Loucy (cell line): ENCODE measurements around the gene FGD6.

Experiments used
- CTCF ChIP-seq: fragments of 200-600 bp; sonication (generic); conservative IDR thresholded peaks from 2 replicates; pipeline ENCODE4 v1.5.1; 2014; ENCODE audit warnings: mild to moderate bottlenecking, antibody characterized with exemption, low read length
- EZH2phosphoT487 ChIP-seq: fragments of 200-600 bp; IDR thresholded peaks from 2 replicates; pipeline ENCODE4 v1.6.1; 2018; ENCODE audit warnings: antibody characterized with exemption, mild to moderate bottlenecking, moderate library complexity, borderline replicate concordance

DNA sequence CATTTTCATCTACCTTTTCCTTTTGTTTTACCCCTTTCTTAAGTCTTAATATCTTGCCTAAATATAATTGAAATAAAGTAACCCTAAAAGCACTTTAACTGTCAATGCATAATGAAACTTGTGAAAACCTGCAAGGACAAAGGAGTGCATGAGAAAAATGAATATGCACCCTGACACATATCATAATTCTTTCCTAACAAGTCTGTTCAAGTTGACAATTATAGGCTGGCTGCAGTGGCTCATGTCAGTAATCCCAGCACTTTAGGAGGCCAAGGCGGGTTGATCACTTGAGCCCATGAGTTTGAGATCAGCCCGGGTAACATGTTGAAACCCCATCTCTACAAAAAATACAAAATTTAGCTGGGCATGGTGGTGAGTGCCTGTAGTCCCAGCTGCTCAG lies 65.4 kb downstream of the FGD6 start:
- no peak for TF ChIP-seq CTCF
- TF ChIP-seq EZH2phosphoT487, result no peak
